HFF-Myc (cell line): Measurements from ENCODE around the gene SLX9.

Experiments used
- DNase-seq: peaks from one replicate; pipeline ENCODE4 v3.0.0-alpha.2; 2011; ENCODE audit warnings: low read depth; ENCODE audit errors: extremely low read depth
- H3K4me3 ChIP-seq: replicated peaks from 2 replicates; pipeline ENCODE4 v1.5.1; 2011; ENCODE audit warnings: low read depth, mild to moderate bottlenecking, control low read depth, low read length
- CTCF ChIP-seq: IDR thresholded peaks from 2 replicates; pipeline ENCODE4 v1.5.1; 2012; ENCODE audit warnings: mild to moderate bottlenecking, low read depth, low read length, control low read depth; ENCODE audit errors: missing control alignments

The SLX9 gene

DNA sequence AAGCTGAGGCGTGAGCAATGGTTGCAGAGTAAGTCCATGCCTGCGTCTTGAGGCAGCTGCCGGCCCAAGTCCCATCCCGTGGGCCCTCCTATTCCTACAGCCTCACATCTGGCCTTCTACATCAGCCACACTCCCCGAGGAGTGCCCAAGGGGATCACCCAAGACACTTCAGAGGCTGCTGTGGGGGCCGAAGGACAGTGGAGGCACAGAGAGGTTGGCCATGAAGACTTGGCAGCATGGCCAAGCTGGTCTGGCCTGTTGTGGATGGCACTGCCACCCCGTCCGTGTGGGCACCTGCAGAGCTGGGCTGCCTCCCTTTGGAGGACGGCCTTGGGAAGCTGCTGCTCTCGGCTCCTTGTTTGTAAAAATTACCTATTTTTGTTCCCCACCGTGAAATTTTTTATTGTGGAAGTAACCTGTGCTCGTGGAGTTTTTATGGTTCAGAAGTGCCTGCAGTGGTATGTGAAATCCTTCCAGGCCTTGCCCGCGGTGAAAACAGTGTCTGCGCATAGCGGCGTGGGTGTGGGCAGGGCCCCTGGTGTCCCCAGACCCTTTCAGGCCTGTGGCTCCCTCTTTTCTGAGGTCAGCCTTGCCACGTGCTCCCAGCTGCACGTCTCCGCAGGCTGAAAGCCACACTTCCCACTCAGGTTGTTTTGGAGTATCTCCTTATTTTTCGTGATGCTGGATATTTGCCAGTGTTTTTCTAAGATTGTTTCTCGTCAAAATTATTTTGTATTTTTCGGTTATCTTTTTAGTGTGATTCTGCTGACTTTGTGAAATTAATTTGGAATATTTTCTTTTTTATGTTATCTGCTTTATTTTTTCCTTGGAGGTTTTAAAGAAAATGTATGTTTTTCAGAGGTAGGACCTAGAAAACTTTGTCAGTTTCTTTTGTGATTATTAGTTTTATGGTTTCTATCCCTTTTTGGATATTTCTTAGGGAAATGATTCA, 20.6 kb downstream of the SLX9 start:
- H3K4me3 ChIP-seq: no peak overlapping the region
- TF ChIP-seq CTCF: no peak
- DNase-seq: no peak

GRCh38 chr21:44962403-44962966, 22.7 kb downstream of the SLX9 start:
- peak; percentile 81 for DNase-seq
- no peak overlapping the region for H3K4me3 ChIP-seq
- TF ChIP-seq CTCF: no peak

DNA sequence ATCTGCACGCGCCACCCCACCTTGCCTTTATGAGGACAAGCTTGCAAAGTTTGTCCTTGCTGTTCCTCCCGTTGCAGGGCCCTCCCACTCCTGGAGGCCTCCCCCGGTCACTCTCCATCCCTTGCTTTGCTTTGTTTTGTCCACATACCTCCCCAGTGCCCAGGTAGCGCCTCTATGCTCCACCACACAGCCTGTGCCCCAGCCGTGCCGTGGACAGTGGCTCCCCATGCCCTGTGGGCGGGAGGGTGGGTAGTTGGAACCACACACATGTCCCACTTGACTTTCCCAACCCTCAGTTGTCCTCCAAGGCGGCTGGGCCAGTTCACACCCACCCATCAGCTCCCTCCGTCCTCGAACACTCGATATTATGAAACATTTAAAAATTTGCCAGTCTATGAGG, 24.6 kb downstream of the SLX9 start:
- DNase-seq: no peak
- no peak for TF ChIP-seq CTCF
- no peak overlapping the region for H3K4me3 ChIP-seq

DNA sequence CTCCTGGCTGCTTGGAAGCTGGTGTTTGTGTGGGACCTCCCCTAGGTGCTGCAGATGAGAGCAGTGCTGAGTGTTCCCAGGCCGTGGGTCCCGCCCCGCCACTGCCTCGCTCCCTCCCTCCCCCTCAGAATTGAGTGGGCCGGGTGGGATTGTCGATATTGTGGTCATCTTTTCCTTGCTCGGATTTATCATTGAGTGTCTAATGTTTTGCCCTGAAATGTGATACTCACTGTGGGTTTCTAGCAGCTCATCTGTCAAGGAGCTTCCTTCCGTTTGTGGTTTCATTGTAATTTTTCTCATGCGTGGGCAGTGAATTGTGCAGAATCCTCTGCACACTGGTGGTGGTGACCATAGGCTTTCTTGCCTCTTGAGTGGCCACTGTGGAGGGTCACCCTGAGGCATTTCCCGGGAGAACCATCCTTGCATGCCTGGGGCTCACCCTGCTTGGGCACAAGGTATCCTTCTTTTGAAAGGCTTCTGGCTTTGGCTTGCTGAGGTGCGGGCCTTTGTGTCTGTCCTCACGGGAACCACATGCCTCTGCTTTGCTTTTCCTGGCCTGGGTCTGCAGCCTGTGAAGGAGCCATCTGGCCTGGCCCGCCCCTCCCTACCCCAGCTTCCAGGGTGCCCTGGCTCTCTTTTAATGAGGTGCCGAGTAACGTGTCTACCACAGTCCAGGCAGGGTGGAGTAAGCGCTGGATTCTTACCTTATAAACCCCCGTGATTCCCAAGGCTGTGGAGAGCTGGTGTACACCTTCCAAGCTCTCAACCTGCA, 25.6 kb downstream of the SLX9 start:
- H3K4me3 ChIP-seq: no peak overlapping the region
- no peak for TF ChIP-seq CTCF
- DNase-seq: no peak

DNA sequence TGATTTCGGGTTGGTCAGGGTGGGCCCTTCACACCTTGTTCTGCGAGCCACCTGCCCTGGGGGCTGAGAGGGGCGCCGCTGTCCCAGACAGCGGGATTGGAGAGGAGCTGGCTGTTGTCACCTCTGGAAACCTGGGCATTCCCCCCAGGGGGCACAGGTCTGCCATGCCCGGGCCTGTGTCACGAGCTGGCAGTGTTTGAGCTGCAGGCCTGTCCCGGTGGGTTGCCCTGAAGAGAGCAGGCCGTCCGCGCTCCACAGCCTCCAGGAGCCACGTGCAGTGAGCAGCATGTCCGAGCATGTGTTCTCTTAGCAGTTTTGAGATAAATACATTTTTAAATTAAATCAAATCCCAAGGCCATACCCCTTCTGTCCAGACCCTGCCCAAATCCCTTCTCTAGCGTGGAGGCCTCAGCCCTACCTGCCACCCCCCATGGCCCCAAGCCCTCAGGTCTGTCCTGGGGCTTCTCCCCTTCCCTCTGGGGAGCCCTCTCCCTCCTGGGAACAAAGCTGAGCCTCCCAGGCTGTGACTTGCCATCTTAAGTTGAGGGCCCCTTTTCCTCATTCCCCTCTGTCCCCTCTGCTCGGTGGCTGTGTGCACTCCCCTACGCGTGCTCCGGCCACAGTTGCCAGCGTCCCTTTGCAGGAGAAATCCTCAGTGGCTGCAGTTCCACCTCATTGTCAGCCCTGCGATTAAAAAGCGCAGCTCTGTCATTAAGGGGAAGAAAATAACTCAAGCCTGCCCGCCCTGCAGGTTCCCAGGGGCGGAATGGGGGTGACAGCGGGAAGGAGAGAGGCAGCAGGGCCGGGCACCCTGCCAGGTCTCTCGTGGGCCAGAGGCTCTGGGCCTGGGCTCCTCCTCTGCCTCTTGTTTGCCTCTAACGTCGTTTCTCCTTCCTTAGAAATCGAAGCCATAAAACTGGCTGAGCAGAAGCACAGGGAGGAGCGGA, 26.6 kb downstream of the SLX9 start:
- DNase-seq: no peak
- H3K4me3 ChIP-seq: no peak overlapping the region
- TF ChIP-seq CTCF: no peak
